ENCODE data around the gene P2RY1.
"Not testable (repeated sequence)": the region's sequence is repeated elsewhere in the genome, so short reads cannot be mapped to it uniquely, and the experiment has no call there.

P2RY1 gene

GRCh38 chr3:152849996-152850578 is 15.2 kb downstream of the P2RY1 start:
- in situ Hi-C loops (cut with HindIII; ENCODE audit: low pct_unique_long_range_greater_than_20kb, low sequenced_read_pairs): no loop called here
- DNase-seq (ENCODE audit: low read depth in 1 of 2, low spot score in 1 of 2): no peak
- no peak for TF ChIP-seq JUND (IDR thresholded peaks at IDR 0.05; ENCODE audit: low read depth)

- DNase-seq (ENCODE audit: low read depth in 1 of 2, low spot score in 1 of 2): no peak
- no peak for TF ChIP-seq JUND (IDR thresholded peaks at IDR 0.05; ENCODE audit: low read depth)
- in situ Hi-C loops (cut with HindIII; ENCODE audit: low pct_unique_long_range_greater_than_20kb, low sequenced_read_pairs): no loop called here
These were observed 18.3 kb downstream of the P2RY1 start for GRCh38 chr3:152853196-152853595.

GRCh38 chr3:152857082-152857481 is 22.2 kb downstream of the P2RY1 start:
- no peak for DNase-seq (ENCODE audit: low read depth in 1 of 2, low spot score in 1 of 2)
- in situ Hi-C loops (cut with HindIII; ENCODE audit: low pct_unique_long_range_greater_than_20kb, low sequenced_read_pairs): no loop called here
- TF ChIP-seq JUND (IDR thresholded peaks at IDR 0.05; ENCODE audit: low read depth): no peak

GRCh38 chr3:152858170-152858800 is 23.4 kb downstream of the P2RY1 start:
- DNase-seq (ENCODE audit: low read depth in 1 of 2, low spot score in 1 of 2): no peak
- in situ Hi-C loops (cut with HindIII; ENCODE audit: low pct_unique_long_range_greater_than_20kb, low sequenced_read_pairs): no loop called here
- TF ChIP-seq JUND (IDR thresholded peaks at IDR 0.05; ENCODE audit: low read depth): no peak

- no peak for DNase-seq (ENCODE audit: low read depth in 1 of 2, low spot score in 1 of 2)
- in situ Hi-C loops (cut with HindIII; ENCODE audit: low pct_unique_long_range_greater_than_20kb, low sequenced_read_pairs): no loop called here
- TF ChIP-seq JUND (IDR thresholded peaks at IDR 0.05; ENCODE audit: low read depth): no peak
These were observed 25.8 kb downstream of the P2RY1 start for GRCh38 chr3:152860736-152861135.

- in situ Hi-C loops (cut with HindIII; ENCODE audit: low pct_unique_long_range_greater_than_20kb, low sequenced_read_pairs): no loop called here
- DNase-seq (ENCODE audit: low read depth in 1 of 2, low spot score in 1 of 2): no peak
- no peak for TF ChIP-seq JUND (IDR thresholded peaks at IDR 0.05; ENCODE audit: low read depth)
These were observed 30.8 kb downstream of the P2RY1 start for GRCh38 chr3:152865668-152866245.

GRCh38 chr3:152870027-152870426 is 35.1 kb downstream of the P2RY1 start:
- no peak for TF ChIP-seq JUND (IDR thresholded peaks at IDR 0.05; ENCODE audit: low read depth)
- DNase-seq (ENCODE audit: low read depth in 1 of 2, low spot score in 1 of 2): peak in 1 of 2 experiments; percentile 3
- in situ Hi-C loops (cut with HindIII; ENCODE audit: low pct_unique_long_range_greater_than_20kb, low sequenced_read_pairs): no loop called here

GRCh38 chr3:152873314-152873713 is 38.4 kb downstream of the P2RY1 start:
- in situ Hi-C loops (cut with HindIII; ENCODE audit: low pct_unique_long_range_greater_than_20kb, low sequenced_read_pairs); DNase-seq (ENCODE audit: low read depth in 1 of 2, low spot score in 1 of 2): not testable (repeated sequence)

GRCh38 chr3:152874896-152875749 is 40.2 kb downstream of the P2RY1 start:
- in situ Hi-C loops (cut with HindIII; ENCODE audit: low pct_unique_long_range_greater_than_20kb, low sequenced_read_pairs): no loop called here
- TF ChIP-seq JUND (IDR thresholded peaks at IDR 0.05; ENCODE audit: low read depth): no peak
- no peak for DNase-seq (ENCODE audit: low read depth in 1 of 2, low spot score in 1 of 2)

GRCh38 chr3:152879130-152879789 is 44.3 kb downstream of the P2RY1 start:
- TF ChIP-seq JUND (IDR thresholded peaks at IDR 0.05; ENCODE audit: low read depth): no peak
- no peak for DNase-seq (ENCODE audit: low read depth in 1 of 2, low spot score in 1 of 2)
- in situ Hi-C loops (cut with HindIII; ENCODE audit: low pct_unique_long_range_greater_than_20kb, low sequenced_read_pairs): no loop called here

GRCh38 chr3:152879790-152880174 is 44.9 kb downstream of the P2RY1 start:
- DNase-seq (ENCODE audit: low read depth in 1 of 2, low spot score in 1 of 2): no peak
- TF ChIP-seq JUND (IDR thresholded peaks at IDR 0.05; ENCODE audit: low read depth): no peak
- in situ Hi-C loops (cut with HindIII; ENCODE audit: low pct_unique_long_range_greater_than_20kb, low sequenced_read_pairs): no loop called here

- in situ Hi-C loops (cut with HindIII; ENCODE audit: low pct_unique_long_range_greater_than_20kb, low sequenced_read_pairs): no loop called here
- DNase-seq (ENCODE audit: low read depth in 1 of 2, low spot score in 1 of 2): no peak
- TF ChIP-seq JUND (IDR thresholded peaks at IDR 0.05; ENCODE audit: low read depth): no peak
These were observed 50.1 kb downstream of the P2RY1 start for GRCh38 chr3:152885076-152885475.

Measured in T47D (cell line).